Panc1 (cell line): ENCODE data around the gene PXDN. TPM values are rescaled to one million over a fixed set of nuclear protein-coding genes. Genes with fewer than 3 reads are reported as not detected.

Experiments used
- ATAC-seq: fragments of 200-7000 bp; cut with Tn5 transposase; 2 replicates; pipeline ENCODE4 v1.9.1; 2020; ENCODE audit warnings: mild to moderate bottlenecking, moderate library complexity
- BruUV-seq: library from RNA; stranded (reverse); fragments of 400-500 nt; replicated peaks from 2 replicates; lab custom pipeline; 2021; lab: Mats Ljungman, UMichigan
- CTCF ChIA-PET: fragments of 300-600 bp; sonication (Branson Sonifier 250); formaldehyde crosslinking; loops from one replicate; lab custom pipeline; 2022; ENCODE audit warnings: antibody characterized with exemption; lab: Charles Lee
- POLR2A ChIA-PET: fragments of 300-600 bp; sonication (Branson Sonifier 250); formaldehyde crosslinking; loops from one replicate; lab custom pipeline; 2022; ENCODE audit warnings: antibody characterized with exemption; lab: Charles Lee
- DNase-seq: peaks from one replicate; pipeline ENCODE4 v3.0.0-alpha.2; 2010; ENCODE audit warnings: low read depth, low spot score
- H3K27ac ChIP-seq: 2 replicates; pipeline ENCODE4 v1.5.1; 2011; ENCODE audit warnings: mild to moderate bottlenecking, low read length, inconsistent platforms
- H3K27me3 ChIP-seq: fragments of 200-500 bp; sonication (Bioruptor generic); 2 replicates; pipeline ENCODE4 v1.6.0; 2014; ENCODE audit warnings: low read length, inconsistent platforms; ENCODE audit not compliant: control insufficient read depth, insufficient read depth
- H3K36me3 ChIP-seq: fragments of 200-500 bp; sonication (Bioruptor generic); 2 replicates; pipeline ENCODE4 v1.5.1; 2014; ENCODE audit warnings: inconsistent platforms, mild to moderate bottlenecking, low read length, moderate library complexity; ENCODE audit not compliant: control insufficient read depth, insufficient read depth
- H3K4me1 ChIP-seq: 2 replicates; pipeline ENCODE4 v1.5.1; 2011; ENCODE audit warnings: inconsistent platforms, mild to moderate bottlenecking, low read length, moderate library complexity; ENCODE audit not compliant: control insufficient read depth, insufficient read depth
- H3K4me3 ChIP-seq, 2 experiments: 2 replicates each; pipeline ENCODE4 v1.5.1; 2011 to 2012; ENCODE audit warnings: low read depth in 2 of 2, low read length in 2 of 2, mild to moderate bottlenecking in 2 of 2, inconsistent platforms in 1 of 2, moderate library complexity in 1 of 2
- H3K9me3 ChIP-seq: fragments of 200-500 bp; sonication (Bioruptor generic); 2 replicates; pipeline ENCODE4 v1.5.1; 2014; ENCODE audit warnings: low read depth, mild to moderate bottlenecking, inconsistent platforms, low read length, moderate library complexity; ENCODE audit not compliant: control insufficient read depth, insufficient read depth
- CTCF ChIP-seq: fragments of 450-650 bp; IDR thresholded peaks from 2 replicates; pipeline ENCODE4 v1.5.1; 2017; ENCODE audit warnings: mild to moderate bottlenecking
- POLR2AphosphoS5 ChIP-seq: IDR thresholded peaks from 2 replicates; pipeline ENCODE4 v1.6.1; 2012; ENCODE audit warnings: mild to moderate bottlenecking, low read depth, low read length, moderate library complexity
- SIN3A ChIP-seq: IDR thresholded peaks from 2 replicates; pipeline ENCODE4 v1.6.1; 2012; ENCODE audit warnings: low read depth, mild to moderate bottlenecking, low read length, moderate library complexity, borderline replicate concordance; ENCODE audit not compliant: insufficient read depth
- TCF7L2 ChIP-seq: IDR thresholded peaks from 2 replicates; pipeline ENCODE4 v1.6.1; 2011; ENCODE audit warnings: mild to moderate bottlenecking, low read depth, low read length, inconsistent platforms
- in situ Hi-C: cut with HindIII; loops from 2 replicates; pipeline ENCODE4 v1.10.0; 2016; ENCODE audit warnings: low sequenced_read_pairs, low pct_unique_long_range_greater_than_20kb
- intact Hi-C: fragments of 100-400 bp; cut with micrococcal nuclease; formaldehyde crosslinking; loops from one replicate; pipeline ENCODE4 v1.10.0; 2022; ENCODE audit not compliant: unreplicated experiment
- total RNA-seq: library from RNA; stranded (reverse); gene quantifications from one replicate; pipeline ENCODE4 v1.2.1, GENCODE V29; 2021; ENCODE audit not compliant: unreplicated experiment
- TF ChIP-seq, protein P1 (sequence below), 2 experiments: IDR thresholded peaks; 2 replicates each; pipeline ENCODE4 v1.6.1; 2011 to 2012; ENCODE audit warnings: low read depth in 2 of 2, control low read depth in 1 of 2, low read length in 1 of 2, mild to moderate bottlenecking in 1 of 2, moderate library complexity in 1 of 2; ENCODE audit not compliant: insufficient read depth in 1 of 2

The PXDN gene
- total RNA-seq, 1 experiment from 2014 or later: 2.5 TPM

GRCh38 chr2:1599301-1600085, 144.8 kb downstream of the PXDN start:
- no peaks in the 10 kb centered on the region for H3K36me3 ChIP-seq
- intact Hi-C loops: no loop called here
- H3K27ac ChIP-seq: peak overlapping the region; percentile 92
- TF ChIP-seq, protein P1, sequence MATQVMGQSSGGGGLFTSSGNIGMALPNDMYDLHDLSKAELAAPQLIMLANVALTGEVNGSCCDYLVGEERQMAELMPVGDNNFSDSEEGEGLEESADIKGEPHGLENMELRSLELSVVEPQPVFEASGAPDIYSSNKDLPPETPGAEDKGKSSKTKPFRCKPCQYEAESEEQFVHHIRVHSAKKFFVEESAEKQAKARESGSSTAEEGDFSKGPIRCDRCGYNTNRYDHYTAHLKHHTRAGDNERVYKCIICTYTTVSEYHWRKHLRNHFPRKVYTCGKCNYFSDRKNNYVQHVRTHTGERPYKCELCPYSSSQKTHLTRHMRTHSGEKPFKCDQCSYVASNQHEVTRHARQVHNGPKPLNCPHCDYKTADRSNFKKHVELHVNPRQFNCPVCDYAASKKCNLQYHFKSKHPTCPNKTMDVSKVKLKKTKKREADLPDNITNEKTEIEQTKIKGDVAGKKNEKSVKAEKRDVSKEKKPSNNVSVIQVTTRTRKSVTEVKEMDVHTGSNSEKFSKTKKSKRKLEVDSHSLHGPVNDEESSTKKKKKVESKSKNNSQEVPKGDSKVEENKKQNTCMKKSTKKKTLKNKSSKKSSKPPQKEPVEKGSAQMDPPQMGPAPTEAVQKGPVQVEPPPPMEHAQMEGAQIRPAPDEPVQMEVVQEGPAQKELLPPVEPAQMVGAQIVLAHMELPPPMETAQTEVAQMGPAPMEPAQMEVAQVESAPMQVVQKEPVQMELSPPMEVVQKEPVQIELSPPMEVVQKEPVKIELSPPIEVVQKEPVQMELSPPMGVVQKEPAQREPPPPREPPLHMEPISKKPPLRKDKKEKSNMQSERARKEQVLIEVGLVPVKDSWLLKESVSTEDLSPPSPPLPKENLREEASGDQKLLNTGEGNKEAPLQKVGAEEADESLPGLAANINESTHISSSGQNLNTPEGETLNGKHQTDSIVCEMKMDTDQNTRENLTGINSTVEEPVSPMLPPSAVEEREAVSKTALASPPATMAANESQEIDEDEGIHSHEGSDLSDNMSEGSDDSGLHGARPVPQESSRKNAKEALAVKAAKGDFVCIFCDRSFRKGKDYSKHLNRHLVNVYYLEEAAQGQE (IDR thresholded peaks at IDR 0.05; ENCODE audit: insufficient read depth in 1 of 2, low read depth in 2 of 2, low read length in 1 of 2): no peak
- TF ChIP-seq POLR2AphosphoS5: no peak
- TF ChIP-seq CTCF: no peak
- no peak for TF ChIP-seq TCF7L2
- TF ChIP-seq SIN3A: no peak
- ATAC-seq (no peak), DNase-seq (no peak)
- H3K4me3 ChIP-seq: no peak overlapping the region
- no peaks in the 10 kb centered on the region for H3K27me3 ChIP-seq
- CTCF ChIA-PET: interaction anchor here (1.4 kb wide), 1 partner anchor 170 kb away, joined by 5 read pairs; no protein-coding TSS in a partner anchor
- H3K9me3 ChIP-seq: no peaks in the 10 kb centered on the region
- peaks cover 41% of the 10 kb centered on the region for H3K4me1 ChIP-seq
- in situ Hi-C loops: no loop called here
- POLR2A ChIA-PET: interaction anchor here (0.5 to 0.6 kb wide), 2 partner anchors 27 to 105 kb away, joined by 5 to 6 read pairs; no protein-coding TSS in a partner anchor
- no TSS peak for BruUV-seq

DNA sequence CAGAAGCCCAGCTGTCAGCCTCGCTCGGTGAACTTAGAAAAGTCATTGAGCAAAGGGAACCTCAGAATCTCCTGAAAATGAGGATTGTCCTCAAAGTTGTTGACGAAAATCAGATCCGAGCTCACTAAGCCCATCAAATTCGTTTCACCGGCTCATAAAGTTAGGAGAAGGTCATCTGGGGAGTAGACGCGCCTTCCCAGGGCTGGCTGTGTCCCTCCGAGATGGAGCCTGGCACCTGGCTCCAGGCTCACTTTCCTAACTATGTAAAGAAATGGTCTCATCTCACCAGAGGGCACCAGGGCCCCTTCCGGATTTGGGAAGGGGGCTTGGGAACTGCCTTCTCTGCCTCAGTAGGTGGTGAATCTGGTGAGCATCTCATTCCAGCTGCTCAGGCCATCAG, 145.5 kb downstream of the PXDN start:
- CTCF ChIA-PET: interaction anchor here (1.4 kb wide), 1 partner anchor 171 kb away, joined by 5 read pairs; no protein-coding TSS in a partner anchor

More for the DNA sequence above, 145.5 kb downstream of the PXDN start:
- H3K4me1 ChIP-seq: peaks cover 48% of the 10 kb centered on the region
- no peak for ATAC-seq
- H3K9me3 ChIP-seq: no peaks in the 10 kb centered on the region
- no peak for DNase-seq
- intact Hi-C loops: no loop called here
- no peaks in the 10 kb centered on the region for H3K36me3 ChIP-seq
- POLR2A ChIA-PET: interaction anchor here (0.6 kb wide), 1 partner anchor 28 kb away, joined by 6 read pairs; no protein-coding TSS in a partner anchor
- in situ Hi-C loops: no loop called here
- H3K27ac ChIP-seq: peak overlapping the region; percentile 92
- no TSS peak for BruUV-seq
- TF ChIP-seq, protein P1 (IDR thresholded peaks at IDR 0.05; ENCODE audit: insufficient read depth in 1 of 2, low read depth in 2 of 2, low read length in 1 of 2): no peak
- TF ChIP-seq POLR2AphosphoS5: no peak
- no peak for TF ChIP-seq SIN3A
- TF ChIP-seq TCF7L2: no peak
- TF ChIP-seq CTCF: no peak
- no peak overlapping the region for H3K4me3 ChIP-seq
- H3K27me3 ChIP-seq: no peaks in the 10 kb centered on the region
